Trophoblast cell (in vitro differentiated cells and primary cell): ENCODE data around the gene PRKN.

Experiments used
- DNase-seq, 2 donors: peaks; one replicate each; pipeline ENCODE4 v3.0.0-alpha.2; 2016
- H2AFZ ChIP-seq: 2 replicates; pipeline ENCODE4 v1.6.1; 2013; ENCODE audit warnings: low read length, moderate library complexity, mild to moderate bottlenecking; ENCODE audit not compliant: insufficient read depth, poor library complexity
- H2AK5ac ChIP-seq: 2 replicates; pipeline ENCODE4 v1.6.1; 2013; ENCODE audit warnings: mild to moderate bottlenecking, low read length
- H2BK120ac ChIP-seq: 2 replicates; pipeline ENCODE4 v1.6.1; 2013; ENCODE audit warnings: low read length, mild to moderate bottlenecking, moderate library complexity; ENCODE audit not compliant: insufficient read depth, poor library complexity
- H2BK12ac ChIP-seq: 2 replicates; pipeline ENCODE4 v1.6.1; 2013; ENCODE audit warnings: mild to moderate bottlenecking, low read length, moderate library complexity
- H2BK5ac ChIP-seq: 2 replicates; pipeline ENCODE4 v1.6.1; 2013; ENCODE audit warnings: low read length, low read depth, moderate library complexity, mild to moderate bottlenecking; ENCODE audit not compliant: poor library complexity
- H3K14ac ChIP-seq: 2 replicates; pipeline ENCODE4 v1.6.1; 2013; ENCODE audit warnings: mild to moderate bottlenecking, low read length
- H3K18ac ChIP-seq: 2 replicates; pipeline ENCODE4 v1.6.1; 2013; ENCODE audit warnings: mild to moderate bottlenecking, low read length
- H3K23ac ChIP-seq: 2 replicates; pipeline ENCODE4 v1.6.1; 2013; ENCODE audit warnings: low read length
- H3K27ac ChIP-seq: 2 replicates; pipeline ENCODE4 v1.5.1; 2013; ENCODE audit warnings: low read depth, mild to moderate bottlenecking, inconsistent platforms, low read length, moderate library complexity
- H3K27me3 ChIP-seq: 2 replicates; pipeline ENCODE4 v1.6.1; 2013; ENCODE audit warnings: inconsistent platforms, mild to moderate bottlenecking, low read length, moderate library complexity; ENCODE audit not compliant: insufficient read depth
- H3K36me3 ChIP-seq, 2 experiments: 1 replicate in 1 of 2; 2 replicates in 1 of 2; pipeline ENCODE4 v1.6.1; 2013; ENCODE audit warnings: low read length in 2 of 2, mild to moderate bottlenecking in 2 of 2, moderate library complexity in 1 of 2; ENCODE audit not compliant: insufficient read depth in 2 of 2, control insufficient read depth in 1 of 2
- H3K4ac ChIP-seq: 2 replicates; pipeline ENCODE4 v1.6.1; 2013; ENCODE audit warnings: low read depth, mild to moderate bottlenecking, low read length, moderate library complexity
- H3K4me1 ChIP-seq, 2 experiments: 1 replicate in 1 of 2; 2 replicates in 1 of 2; pipeline ENCODE4 v1.6.1; 2013; ENCODE audit warnings: low read length in 2 of 2, mild to moderate bottlenecking in 2 of 2, moderate library complexity in 1 of 2; ENCODE audit not compliant: insufficient read depth in 2 of 2, control insufficient read depth in 1 of 2
- H3K4me2 ChIP-seq: 2 replicates; pipeline ENCODE4 v1.6.1; 2013; ENCODE audit warnings: inconsistent platforms, mild to moderate bottlenecking, low read length, moderate library complexity
- H3K4me3 ChIP-seq: 2 replicates; pipeline ENCODE4 v1.5.1; 2013; ENCODE audit warnings: mild to moderate bottlenecking, low read depth, low read length, inconsistent platforms
- H3K79me1 ChIP-seq: one replicate; pipeline ENCODE4 v1.6.1; 2013; ENCODE audit warnings: low read length
- H3K79me2 ChIP-seq: 2 replicates; pipeline ENCODE4 v1.6.1; 2013; ENCODE audit warnings: low read length, mild to moderate bottlenecking; ENCODE audit not compliant: control insufficient read depth, insufficient read depth, poor library complexity
- H3K9ac ChIP-seq: 2 replicates; pipeline ENCODE4 v1.6.1; 2013; ENCODE audit warnings: mild to moderate bottlenecking, low read length
- H3K9me3 ChIP-seq: 2 replicates; pipeline ENCODE4 v1.6.1; 2013; ENCODE audit warnings: low read depth, mild to moderate bottlenecking, control low read depth, inconsistent platforms, low read length; ENCODE audit not compliant: insufficient read depth
- H4K12ac ChIP-seq: 2 replicates; pipeline ENCODE4 v1.6.1; 2013; ENCODE audit warnings: low read depth, mild to moderate bottlenecking, low read length, moderate library complexity
- H4K8ac ChIP-seq: 2 replicates; pipeline ENCODE4 v1.6.1; 2013; ENCODE audit warnings: low read depth, mild to moderate bottlenecking, low read length, moderate library complexity
- H4K91ac ChIP-seq: one replicate; pipeline ENCODE4 v1.6.1; 2013; ENCODE audit warnings: low read depth, mild to moderate bottlenecking, low read length, moderate library complexity
- WGBS: extraction: QIAGEN DNeasy Blood & Tissue Kit; methylation state at CpG from one replicate; pipeline ENCODE4 v1.1.7; 2013; ENCODE audit warnings: missing lambda C conversion rate; ENCODE audit not compliant: insufficient read length, insufficient coverage; ENCODE audit errors: extremely low coverage; 5-methylcytosine and 5-hydroxymethylcytosine counted together

The PRKN gene

DNA sequence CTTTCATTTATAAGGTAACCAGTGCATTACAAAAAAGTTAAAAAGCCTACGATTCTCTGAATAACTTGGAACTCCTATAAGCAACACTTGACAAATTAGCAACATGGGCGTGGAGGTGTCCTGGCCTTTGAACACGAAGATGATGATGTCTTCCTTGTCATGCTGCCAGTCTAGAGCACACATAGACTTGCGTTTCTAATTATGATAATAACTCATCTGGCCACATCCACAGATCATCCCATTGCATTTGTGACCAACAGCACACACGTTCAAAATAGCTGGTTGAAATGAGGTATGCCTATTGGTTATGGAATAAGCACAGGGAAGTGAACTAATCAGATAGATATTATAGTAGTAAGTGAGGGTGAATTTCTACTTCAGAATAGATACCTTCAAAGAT is 608.9 kb downstream of the PRKN start:
- H4K12ac ChIP-seq: no peak overlapping the region
- H2BK12ac ChIP-seq: no peak overlapping the region
- no peaks in the 10 kb centered on the region for H3K4me1 ChIP-seq
- no peaks in the 10 kb centered on the region for H3K9me3 ChIP-seq
- no peak overlapping the region for H3K23ac ChIP-seq
- H3K4me3 ChIP-seq: no peak overlapping the region
- no peaks in the 10 kb centered on the region for H3K79me1 ChIP-seq
- no peak overlapping the region for H3K18ac ChIP-seq
- H3K14ac ChIP-seq: no peak overlapping the region
- no peak overlapping the region for H2AFZ ChIP-seq
- no peak overlapping the region for H3K27ac ChIP-seq
- H3K9ac ChIP-seq: no peak overlapping the region
- H3K79me2 ChIP-seq: no peaks in the 10 kb centered on the region
- no peak overlapping the region for H2BK5ac ChIP-seq
- H4K91ac ChIP-seq: no peak overlapping the region
- H3K4me2 ChIP-seq: no peak overlapping the region
- no peaks in the 10 kb centered on the region for H3K36me3 ChIP-seq
- WGBS: no CpG with 5 or more reads among the region's 5 CpGs
- H4K8ac ChIP-seq: no peak overlapping the region
- H2BK120ac ChIP-seq: no peak overlapping the region
- H2AK5ac ChIP-seq: no peak overlapping the region
- no peaks in the 10 kb centered on the region for H3K27me3 ChIP-seq
- no peak overlapping the region for H3K4ac ChIP-seq
- no peak for DNase-seq

DNA sequence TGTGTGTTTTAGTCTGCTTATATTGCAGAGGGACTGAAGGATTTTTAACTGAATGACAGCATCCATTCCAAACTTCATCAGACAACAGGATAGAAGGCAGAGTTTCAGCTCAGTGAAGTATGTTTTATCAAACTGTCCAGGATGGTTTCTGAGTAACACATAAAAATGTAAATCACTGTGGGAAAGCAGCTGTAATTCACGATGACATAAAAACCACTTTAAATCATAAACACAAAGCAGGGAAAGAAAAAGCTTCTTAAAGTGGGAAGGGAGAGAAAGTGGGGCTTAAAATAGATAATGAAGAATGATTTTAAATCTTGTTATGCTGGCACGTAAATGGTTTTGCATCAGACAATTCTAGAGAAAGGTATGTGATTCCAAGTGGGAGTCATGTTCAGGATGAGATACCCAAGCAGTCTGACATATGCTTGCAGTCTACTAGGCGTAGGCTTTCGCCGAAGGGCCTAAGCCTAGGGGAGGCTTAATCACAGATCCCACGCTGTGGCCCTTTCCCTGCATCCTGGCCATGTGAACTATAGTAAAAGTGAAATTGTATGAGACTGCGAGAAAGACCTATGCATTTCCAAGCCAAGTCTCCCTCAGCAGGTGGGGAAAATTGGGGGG is 610.6 kb downstream of the PRKN start:
- H3K23ac ChIP-seq: no peak overlapping the region
- no peak overlapping the region for H2AK5ac ChIP-seq
- no peaks in the 10 kb centered on the region for H3K9me3 ChIP-seq
- no peak overlapping the region for H2BK120ac ChIP-seq
- no peak overlapping the region for H3K18ac ChIP-seq
- H3K14ac ChIP-seq: no peak overlapping the region
- H3K79me1 ChIP-seq: no peaks in the 10 kb centered on the region
- H3K79me2 ChIP-seq: no peaks in the 10 kb centered on the region
- H2BK12ac ChIP-seq: no peak overlapping the region
- H3K4ac ChIP-seq: no peak overlapping the region
- H2BK5ac ChIP-seq: no peak overlapping the region
- no CpG with 5 or more reads among the region's 7 CpGs for WGBS
- H3K9ac ChIP-seq: no peak overlapping the region
- H3K4me2 ChIP-seq: no peak overlapping the region
- H3K36me3 ChIP-seq: no peaks in the 10 kb centered on the region
- no peak overlapping the region for H3K27ac ChIP-seq
- no peaks in the 10 kb centered on the region for H3K4me1 ChIP-seq
- no peak overlapping the region for H3K4me3 ChIP-seq
- DNase-seq: no peak
- H3K27me3 ChIP-seq: no peaks in the 10 kb centered on the region
- H4K91ac ChIP-seq: no peak overlapping the region
- no peak overlapping the region for H4K8ac ChIP-seq
- H4K12ac ChIP-seq: no peak overlapping the region
- H2AFZ ChIP-seq: no peak overlapping the region

- Histone ChIP-seq H2BK120ac (no peak overlapping the region), H3K27ac (no peak overlapping the region), H2AK5ac (no peak overlapping the region), H2BK12ac (no peak overlapping the region), H3K4me1 (no peaks in the 10 kb centered on the region), H3K9ac (no peak overlapping the region), H3K23ac (no peak overlapping the region), H3K4ac (no peak overlapping the region), H4K12ac (no peak overlapping the region), H3K79me1 (no peaks in the 10 kb centered on the region), H3K27me3 (no peaks in the 10 kb centered on the region), H3K14ac (no peak overlapping the region), H2BK5ac (no peak overlapping the region), H3K18ac (no peak overlapping the region), H3K9me3 (no peaks in the 10 kb centered on the region), H2AFZ (no peak overlapping the region), H3K4me3 (no peak overlapping the region), H3K79me2 (no peaks in the 10 kb centered on the region), H4K8ac (no peak overlapping the region), H4K91ac (no peak overlapping the region), H3K36me3 (no peaks in the 10 kb centered on the region), H3K4me2 (no peak overlapping the region)
- WGBS: no CpG with 5 or more reads among the region's 2 CpGs
- no peak for DNase-seq
Measured at GRCh38 chr6:162109480-162110050, 618.0 kb downstream of the PRKN start.

DNA sequence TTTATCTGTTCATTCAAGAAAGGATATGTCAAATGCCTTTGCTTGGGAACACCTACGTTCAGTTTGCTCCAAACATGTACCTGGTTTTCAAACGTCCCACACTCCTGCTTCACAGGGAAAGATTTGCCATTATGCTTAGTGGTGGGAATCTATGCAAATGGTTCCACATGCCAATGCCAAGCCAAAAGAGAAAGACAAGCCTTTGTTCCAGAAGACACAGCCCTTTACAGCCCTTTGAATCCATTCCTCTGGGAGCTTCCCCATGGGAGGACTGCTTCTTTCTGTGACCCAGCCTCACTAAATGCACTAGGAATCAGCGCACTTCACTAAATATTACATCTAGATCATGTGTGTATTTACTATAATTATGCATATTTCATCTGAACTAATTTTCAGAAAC is 619.5 kb downstream of the PRKN start:
- Histone ChIP-seq H2BK120ac (no peak overlapping the region), H4K12ac (no peak overlapping the region), H3K27ac (no peak overlapping the region), H4K8ac (no peak overlapping the region), H3K9me3 (no peaks in the 10 kb centered on the region), H3K27me3 (no peaks in the 10 kb centered on the region), H2AFZ (no peak overlapping the region), H4K91ac (no peak overlapping the region), H2BK12ac (no peak overlapping the region), H2AK5ac (no peak overlapping the region), H3K79me2 (no peaks in the 10 kb centered on the region), H3K36me3 (no peaks in the 10 kb centered on the region), H2BK5ac (no peak overlapping the region), H3K4ac (no peak overlapping the region), H3K4me2 (no peak overlapping the region), H3K18ac (no peak overlapping the region), H3K23ac (no peak overlapping the region), H3K4me1 (no peaks in the 10 kb centered on the region), H3K14ac (no peak overlapping the region), H3K4me3 (no peak overlapping the region), H3K9ac (no peak overlapping the region), H3K79me1 (no peaks in the 10 kb centered on the region)
- WGBS: no CpG with 5 or more reads among the region's 3 CpGs
- DNase-seq: no peak
